Measurements from ENCODE around the gene HDAC11.

DNA sequence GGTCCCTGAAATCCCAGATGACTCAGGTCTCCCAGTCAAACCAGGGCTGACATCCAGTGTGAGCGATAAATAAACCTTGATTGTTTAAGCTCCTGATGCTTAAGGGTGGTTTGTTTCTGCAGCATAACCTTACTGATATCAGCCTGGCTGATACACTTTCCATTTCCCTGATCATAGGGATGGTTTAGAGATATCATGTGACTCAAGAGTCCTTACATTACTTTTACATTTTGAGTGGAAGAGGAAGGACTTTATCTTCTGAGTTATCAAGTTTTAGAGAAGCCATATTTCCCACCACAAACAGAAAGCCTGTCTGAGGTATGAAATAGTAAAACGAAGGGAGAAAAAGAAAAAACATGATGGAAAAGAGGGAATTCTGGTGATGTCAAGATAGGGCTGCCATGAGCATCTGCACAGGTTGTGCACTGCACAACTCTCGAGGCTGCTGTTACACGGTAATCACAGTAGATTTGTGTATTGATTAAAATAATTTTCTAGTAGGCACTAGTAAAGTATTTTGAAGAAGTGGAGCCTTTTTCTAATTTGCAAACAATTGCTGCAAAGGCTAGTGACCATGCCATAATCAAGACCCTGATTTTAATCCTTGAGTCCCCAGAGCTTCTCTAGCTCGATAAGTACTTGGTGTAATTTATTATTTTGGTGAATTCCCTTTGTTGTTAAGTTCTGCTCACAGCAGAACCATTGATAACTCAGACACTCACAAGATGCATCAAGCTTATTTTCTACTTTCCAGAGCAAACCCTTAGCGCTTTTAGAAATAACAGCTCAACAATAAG, 34.7 kb downstream of the HDAC11 start:
- TF ChIP-seq, protein P1, sequence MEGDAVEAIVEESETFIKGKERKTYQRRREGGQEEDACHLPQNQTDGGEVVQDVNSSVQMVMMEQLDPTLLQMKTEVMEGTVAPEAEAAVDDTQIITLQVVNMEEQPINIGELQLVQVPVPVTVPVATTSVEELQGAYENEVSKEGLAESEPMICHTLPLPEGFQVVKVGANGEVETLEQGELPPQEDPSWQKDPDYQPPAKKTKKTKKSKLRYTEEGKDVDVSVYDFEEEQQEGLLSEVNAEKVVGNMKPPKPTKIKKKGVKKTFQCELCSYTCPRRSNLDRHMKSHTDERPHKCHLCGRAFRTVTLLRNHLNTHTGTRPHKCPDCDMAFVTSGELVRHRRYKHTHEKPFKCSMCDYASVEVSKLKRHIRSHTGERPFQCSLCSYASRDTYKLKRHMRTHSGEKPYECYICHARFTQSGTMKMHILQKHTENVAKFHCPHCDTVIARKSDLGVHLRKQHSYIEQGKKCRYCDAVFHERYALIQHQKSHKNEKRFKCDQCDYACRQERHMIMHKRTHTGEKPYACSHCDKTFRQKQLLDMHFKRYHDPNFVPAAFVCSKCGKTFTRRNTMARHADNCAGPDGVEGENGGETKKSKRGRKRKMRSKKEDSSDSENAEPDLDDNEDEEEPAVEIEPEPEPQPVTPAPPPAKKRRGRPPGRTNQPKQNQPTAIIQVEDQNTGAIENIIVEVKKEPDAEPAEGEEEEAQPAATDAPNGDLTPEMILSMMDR (IDR thresholded peaks at IDR 0.05; ENCODE audit: low read depth, low read length, missing input control): no peak
- TF ChIP-seq MAX (IDR thresholded peaks at IDR 0.05) (no peak), JUND (IDR thresholded peaks at IDR 0.05) (no peak), RAD21 (IDR thresholded peaks at IDR 0.05) (no peak), FOXA1 (IDR thresholded peaks at IDR 0.05) (no peak), TAF1 (conservative IDR thresholded peaks at IDR 0.05) (no peak), GABPA (IDR thresholded peaks at IDR 0.05 in 1 of 2, conservative IDR thresholded peaks at IDR 0.05 in 1 of 2) (no peak), NR2F2 (IDR thresholded peaks at IDR 0.05) (no peak)
- TF ChIP-seq, protein P2, sequence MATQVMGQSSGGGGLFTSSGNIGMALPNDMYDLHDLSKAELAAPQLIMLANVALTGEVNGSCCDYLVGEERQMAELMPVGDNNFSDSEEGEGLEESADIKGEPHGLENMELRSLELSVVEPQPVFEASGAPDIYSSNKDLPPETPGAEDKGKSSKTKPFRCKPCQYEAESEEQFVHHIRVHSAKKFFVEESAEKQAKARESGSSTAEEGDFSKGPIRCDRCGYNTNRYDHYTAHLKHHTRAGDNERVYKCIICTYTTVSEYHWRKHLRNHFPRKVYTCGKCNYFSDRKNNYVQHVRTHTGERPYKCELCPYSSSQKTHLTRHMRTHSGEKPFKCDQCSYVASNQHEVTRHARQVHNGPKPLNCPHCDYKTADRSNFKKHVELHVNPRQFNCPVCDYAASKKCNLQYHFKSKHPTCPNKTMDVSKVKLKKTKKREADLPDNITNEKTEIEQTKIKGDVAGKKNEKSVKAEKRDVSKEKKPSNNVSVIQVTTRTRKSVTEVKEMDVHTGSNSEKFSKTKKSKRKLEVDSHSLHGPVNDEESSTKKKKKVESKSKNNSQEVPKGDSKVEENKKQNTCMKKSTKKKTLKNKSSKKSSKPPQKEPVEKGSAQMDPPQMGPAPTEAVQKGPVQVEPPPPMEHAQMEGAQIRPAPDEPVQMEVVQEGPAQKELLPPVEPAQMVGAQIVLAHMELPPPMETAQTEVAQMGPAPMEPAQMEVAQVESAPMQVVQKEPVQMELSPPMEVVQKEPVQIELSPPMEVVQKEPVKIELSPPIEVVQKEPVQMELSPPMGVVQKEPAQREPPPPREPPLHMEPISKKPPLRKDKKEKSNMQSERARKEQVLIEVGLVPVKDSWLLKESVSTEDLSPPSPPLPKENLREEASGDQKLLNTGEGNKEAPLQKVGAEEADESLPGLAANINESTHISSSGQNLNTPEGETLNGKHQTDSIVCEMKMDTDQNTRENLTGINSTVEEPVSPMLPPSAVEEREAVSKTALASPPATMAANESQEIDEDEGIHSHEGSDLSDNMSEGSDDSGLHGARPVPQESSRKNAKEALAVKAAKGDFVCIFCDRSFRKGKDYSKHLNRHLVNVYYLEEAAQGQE (IDR thresholded peaks at IDR 0.05): no peak
